Activated naive CD4-positive, alpha-beta T cell treated with anti-CD3 and anti-CD28 coated beads, Interleukin-2, amount 50 U/mL, for 24 hours (primary cell): ENCODE measurements around the gene ZFAND3.
A peak's percentile ranks its signal among the peaks of the same experiment; 100 is the strongest.

Experiments
- H3K27ac Mint-ChIP-seq: one replicate; pipeline ENCODE4 v1.8.0; 2021; ENCODE audit warnings: mild to moderate bottlenecking, mixed read lengths
- H3K27me3 Mint-ChIP-seq: one replicate; pipeline ENCODE4 v1.8.0; 2021; ENCODE audit warnings: mixed read lengths
- H3K36me3 Mint-ChIP-seq: one replicate; pipeline ENCODE4 v1.8.0; 2021; ENCODE audit warnings: mixed read lengths
- H3K4me1 Mint-ChIP-seq: one replicate; pipeline ENCODE4 v1.8.0; 2021; ENCODE audit warnings: mixed read lengths
- H3K4me3 Mint-ChIP-seq: one replicate; pipeline ENCODE4 v1.8.0; 2021; ENCODE audit warnings: mild to moderate bottlenecking, mixed read lengths
- H3K9me3 Mint-ChIP-seq: one replicate; pipeline ENCODE4 v1.8.0; 2021; ENCODE audit warnings: mixed read lengths

The ZFAND3 gene

DNA sequence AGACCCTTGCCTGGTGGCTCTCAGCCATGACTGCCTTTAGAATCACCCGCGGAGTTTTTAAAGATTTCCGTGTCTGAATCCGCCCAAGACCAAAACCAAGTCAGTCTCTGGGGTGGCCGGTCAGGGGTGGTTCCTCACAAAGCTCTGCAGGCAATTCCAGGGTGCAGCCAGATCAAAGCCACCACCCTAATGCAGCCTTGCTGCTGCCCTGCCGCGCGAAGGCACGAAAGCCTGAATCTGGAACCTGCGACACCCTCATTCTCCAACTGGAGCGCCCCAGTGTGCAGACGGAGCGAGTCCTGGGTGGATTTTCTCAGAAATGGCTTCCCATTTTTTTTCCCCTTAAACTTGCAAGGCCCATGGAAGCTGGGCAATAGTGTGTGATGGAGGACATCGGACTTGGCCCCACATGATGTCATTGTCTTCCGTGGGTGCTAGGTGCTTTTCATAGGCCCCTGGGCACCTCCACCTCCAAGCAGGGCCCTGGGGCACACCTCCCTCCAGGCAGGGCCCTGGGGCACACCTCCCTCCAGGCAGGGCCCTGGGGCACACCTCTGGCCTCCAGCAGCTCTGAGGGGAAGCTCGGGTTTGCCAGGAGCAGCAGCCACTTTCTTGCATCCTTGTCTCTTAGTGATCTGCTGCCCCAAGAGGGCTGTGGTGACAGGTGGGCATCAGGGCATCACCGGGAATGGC is 343.1 kb downstream of the ZFAND3 start:
- H3K9me3 Mint-ChIP-seq = no peaks in the 10 kb centered on the region
- no peak overlapping the region for H3K27ac Mint-ChIP-seq
- peaks cover 8% of the 10 kb centered on the region for H3K36me3 Mint-ChIP-seq
- no peaks in the 10 kb centered on the region for H3K27me3 Mint-ChIP-seq
- H3K4me1 Mint-ChIP-seq = no peaks in the 10 kb centered on the region
- no peak overlapping the region for H3K4me3 Mint-ChIP-seq

DNA sequence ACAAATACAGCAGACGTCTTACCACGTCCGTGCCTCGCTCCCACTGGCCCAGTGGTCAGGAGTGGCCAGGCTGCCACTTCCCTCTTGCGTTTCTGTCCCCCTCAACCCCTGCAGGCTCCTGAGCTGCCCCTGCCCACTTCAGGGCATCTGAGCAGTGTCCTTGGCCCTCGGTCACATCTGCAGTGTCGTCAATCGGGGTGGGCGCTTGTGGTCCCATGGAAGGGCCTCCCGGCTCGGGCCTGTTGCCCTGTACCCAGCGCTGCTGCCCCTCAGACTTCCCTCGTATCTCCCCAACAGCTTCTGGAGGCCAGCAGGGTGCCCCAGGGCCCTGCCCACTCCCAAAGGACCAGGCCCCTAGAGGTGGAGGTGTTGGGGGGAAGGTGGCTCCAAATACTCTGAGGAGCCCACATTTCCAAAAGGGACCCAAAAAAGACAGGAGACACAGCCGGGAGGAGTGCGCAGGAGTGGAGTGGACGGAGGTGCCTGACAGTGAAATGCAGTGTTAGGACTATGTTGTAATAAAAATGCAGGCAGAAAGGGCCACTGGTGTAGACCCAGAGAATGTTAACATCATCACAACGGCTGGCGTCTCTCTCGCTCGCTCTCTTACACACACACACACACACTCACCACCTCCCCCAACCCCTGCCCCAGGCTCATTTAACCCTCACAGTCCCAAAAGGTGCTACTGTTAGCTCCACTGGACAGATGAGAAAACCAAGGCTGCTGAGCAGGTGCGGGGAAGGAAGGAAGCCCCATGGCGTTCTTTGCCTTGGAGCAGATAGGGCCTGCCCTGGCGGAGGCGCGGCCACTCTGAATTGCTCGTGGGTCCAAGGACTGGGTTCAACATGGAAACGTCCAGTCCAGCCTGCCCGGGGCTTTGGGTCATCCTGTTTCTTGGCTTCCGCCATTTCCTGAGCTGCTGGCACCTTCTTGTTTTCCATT is 343.9 kb downstream of the ZFAND3 start:
- Mint-ChIP-seq H3K36me3 (peaks cover 5% of the 10 kb centered on the region), H3K9me3 (no peaks in the 10 kb centered on the region), H3K4me3 (no peak overlapping the region), H3K4me1 (no peaks in the 10 kb centered on the region), H3K27me3 (no peaks in the 10 kb centered on the region), H3K27ac (peak overlapping the region; percentile 75)

DNA sequence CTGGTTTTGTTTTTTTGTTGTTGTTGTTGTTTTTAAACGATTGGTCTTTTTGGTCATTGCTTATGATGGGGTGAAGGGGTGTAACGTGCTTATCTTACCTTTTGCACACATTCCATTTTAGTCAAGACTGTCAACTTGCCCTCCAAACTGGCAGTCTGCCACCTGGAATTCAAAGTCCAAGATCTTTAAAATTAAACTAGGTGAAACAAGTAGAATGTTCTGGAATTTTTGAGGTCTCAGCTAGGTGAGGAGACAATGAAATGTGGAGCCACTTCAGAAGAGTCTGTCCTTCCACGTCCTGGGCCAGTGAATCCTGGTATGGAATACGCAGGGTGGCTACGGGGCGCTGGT is 344.6 kb downstream of the ZFAND3 start:
- Mint-ChIP-seq H3K4me1 (no peaks in the 10 kb centered on the region), H3K4me3 (no peak overlapping the region), H3K36me3 (peaks cover 1% of the 10 kb centered on the region), H3K9me3 (no peaks in the 10 kb centered on the region), H3K27me3 (no peaks in the 10 kb centered on the region), H3K27ac (peak overlapping the region; percentile 75)

DNA sequence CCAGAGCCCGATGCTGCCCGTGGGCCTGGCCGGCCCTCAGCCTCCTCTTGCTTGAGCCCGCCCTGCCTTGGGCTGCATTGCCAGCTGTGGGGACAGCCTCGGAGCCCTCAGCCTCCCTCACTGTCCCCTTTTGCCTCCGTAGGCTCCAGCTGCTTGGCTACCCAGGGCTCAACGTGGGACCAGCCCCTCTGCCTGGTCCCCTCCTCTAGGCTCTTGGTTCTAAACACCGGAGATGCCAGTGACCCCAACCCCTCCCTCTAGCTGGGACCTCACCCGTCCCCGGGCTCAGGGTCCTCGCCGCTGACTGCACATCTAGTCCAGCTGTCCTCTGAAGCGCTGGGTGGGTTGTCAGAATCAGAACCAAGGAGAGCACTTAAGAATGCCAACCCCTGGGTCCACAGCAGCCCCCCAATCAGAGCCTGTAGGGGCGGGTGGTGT is 345.2 kb downstream of the ZFAND3 start:
- no peak overlapping the region for H3K4me3 Mint-ChIP-seq
- H3K4me1 Mint-ChIP-seq = no peaks in the 10 kb centered on the region
- H3K27me3 Mint-ChIP-seq = no peaks in the 10 kb centered on the region
- H3K9me3 Mint-ChIP-seq = no peaks in the 10 kb centered on the region
- H3K36me3 Mint-ChIP-seq = peaks cover 1% of the 10 kb centered on the region
- no peak overlapping the region for H3K27ac Mint-ChIP-seq

DNA sequence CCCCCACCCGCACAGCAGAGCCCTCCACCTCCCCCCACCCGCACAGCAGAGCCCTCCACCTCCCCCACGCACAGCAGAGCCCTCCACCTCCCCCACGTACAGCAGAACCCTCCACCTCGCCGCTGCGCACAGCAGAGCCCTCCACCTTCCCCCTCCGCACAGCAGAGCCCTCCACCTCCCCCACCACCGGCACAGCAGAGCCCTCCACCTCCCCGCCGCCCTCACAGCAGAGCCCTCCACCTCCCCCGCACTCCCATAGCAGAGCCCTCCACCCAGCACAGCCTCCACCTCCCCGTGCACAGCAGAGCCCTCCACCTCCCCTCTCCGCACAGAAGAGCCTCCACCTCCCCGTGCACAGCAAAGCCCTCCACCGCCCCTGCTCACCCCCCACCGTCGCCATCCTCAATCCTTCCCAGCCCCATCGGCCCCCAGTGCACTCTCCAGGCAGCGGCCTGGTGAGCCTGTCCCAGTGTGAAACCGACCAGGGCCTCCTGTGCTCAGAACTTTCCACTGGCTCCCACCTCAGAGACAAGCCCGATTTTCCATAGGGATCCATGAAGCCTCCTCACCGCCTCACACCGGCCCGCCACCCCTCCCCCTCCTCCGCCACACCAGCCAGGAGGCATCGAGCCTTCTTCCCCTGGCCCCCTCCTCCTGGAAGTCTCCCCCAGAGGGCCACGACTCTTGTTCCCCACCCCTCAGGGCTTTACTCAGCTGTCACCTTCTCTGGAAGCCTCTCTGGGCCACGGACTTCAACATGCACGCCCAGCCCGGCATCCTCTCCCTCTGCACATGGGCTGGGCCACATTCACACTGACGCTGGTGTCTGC is 347.1 kb downstream of the ZFAND3 start:
- H3K27ac Mint-ChIP-seq = no peak overlapping the region
- H3K36me3 Mint-ChIP-seq = peaks cover 1% of the 10 kb centered on the region
- no peaks in the 10 kb centered on the region for H3K9me3 Mint-ChIP-seq
- no peaks in the 10 kb centered on the region for H3K27me3 Mint-ChIP-seq
- H3K4me3 Mint-ChIP-seq = no peak overlapping the region
- H3K4me1 Mint-ChIP-seq = no peaks in the 10 kb centered on the region

DNA sequence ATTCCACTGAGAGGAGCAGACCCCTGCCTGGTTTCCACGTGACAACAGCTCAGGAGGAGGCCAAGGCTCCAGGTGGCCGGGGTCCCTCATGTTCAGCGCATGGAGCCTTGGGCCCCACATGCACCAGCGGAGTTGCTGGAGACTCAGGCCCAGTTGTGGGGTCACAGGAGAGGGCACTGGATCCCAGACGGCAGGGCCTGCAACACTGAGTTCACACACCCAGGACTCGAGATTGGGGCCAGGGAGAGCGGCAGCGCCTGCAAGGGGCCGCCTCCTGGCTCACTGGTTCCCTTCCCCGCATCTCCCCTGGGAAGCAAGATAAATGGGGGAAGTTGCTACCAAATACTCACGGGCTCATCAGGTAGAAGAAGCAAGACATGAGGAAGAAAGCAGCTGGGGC is 348.1 kb downstream of the ZFAND3 start:
- no peaks in the 10 kb centered on the region for H3K4me1 Mint-ChIP-seq
- no peaks in the 10 kb centered on the region for H3K9me3 Mint-ChIP-seq
- H3K27me3 Mint-ChIP-seq = no peaks in the 10 kb centered on the region
- H3K4me3 Mint-ChIP-seq = no peak overlapping the region
- H3K27ac Mint-ChIP-seq = peak overlapping the region; percentile 55
- peaks cover 1% of the 10 kb centered on the region for H3K36me3 Mint-ChIP-seq

DNA sequence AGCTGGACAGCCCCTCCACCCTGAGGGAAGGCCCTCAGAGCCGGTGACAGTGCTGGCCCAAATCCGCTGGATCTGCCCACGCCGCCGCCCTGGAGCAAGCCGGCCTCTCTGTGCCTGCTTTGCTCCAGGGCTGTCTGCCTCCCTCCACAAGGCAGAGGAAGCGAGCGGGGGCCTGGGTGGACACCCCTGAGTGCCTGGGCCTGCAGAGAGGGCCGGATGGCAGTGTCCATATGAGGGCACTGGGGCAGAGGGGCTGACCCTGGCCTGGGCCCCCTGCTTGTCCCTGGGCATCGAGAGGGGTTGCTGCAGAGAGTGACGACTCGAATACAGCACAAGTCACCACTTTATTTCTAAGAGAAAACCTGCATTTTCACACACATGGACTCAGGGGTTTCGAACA is 348.6 kb downstream of the ZFAND3 start:
- Mint-ChIP-seq H3K27me3 (no peaks in the 10 kb centered on the region), H3K27ac (no peak overlapping the region), H3K36me3 (peaks cover 1% of the 10 kb centered on the region), H3K4me1 (no peaks in the 10 kb centered on the region), H3K9me3 (no peaks in the 10 kb centered on the region), H3K4me3 (no peak overlapping the region)

DNA sequence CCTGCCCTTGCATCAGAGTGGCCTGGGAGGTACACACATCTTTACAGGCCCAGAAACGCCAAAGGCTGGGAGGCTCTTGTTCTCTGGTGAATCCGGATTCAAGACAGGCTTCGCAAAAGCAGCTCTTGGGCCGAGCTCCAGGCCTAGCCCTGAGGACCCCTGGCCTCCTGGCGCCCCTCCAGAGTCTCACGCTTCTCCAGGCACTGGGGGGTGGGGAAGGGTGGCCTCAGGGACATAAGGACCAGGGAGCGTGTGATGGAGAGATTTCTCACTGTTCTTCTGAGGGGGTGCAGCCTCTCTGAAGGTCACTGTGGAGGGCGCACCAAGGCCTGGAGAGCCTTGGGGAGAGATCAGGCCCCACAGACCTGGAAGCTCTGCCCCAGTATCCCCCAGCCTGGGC is 349.2 kb downstream of the ZFAND3 start:
- Mint-ChIP-seq H3K36me3 (peaks cover 1% of the 10 kb centered on the region), H3K9me3 (no peaks in the 10 kb centered on the region), H3K4me1 (peaks cover 4% of the 10 kb centered on the region), H3K27ac (no peak overlapping the region), H3K4me3 (no peak overlapping the region), H3K27me3 (no peaks in the 10 kb centered on the region)

DNA sequence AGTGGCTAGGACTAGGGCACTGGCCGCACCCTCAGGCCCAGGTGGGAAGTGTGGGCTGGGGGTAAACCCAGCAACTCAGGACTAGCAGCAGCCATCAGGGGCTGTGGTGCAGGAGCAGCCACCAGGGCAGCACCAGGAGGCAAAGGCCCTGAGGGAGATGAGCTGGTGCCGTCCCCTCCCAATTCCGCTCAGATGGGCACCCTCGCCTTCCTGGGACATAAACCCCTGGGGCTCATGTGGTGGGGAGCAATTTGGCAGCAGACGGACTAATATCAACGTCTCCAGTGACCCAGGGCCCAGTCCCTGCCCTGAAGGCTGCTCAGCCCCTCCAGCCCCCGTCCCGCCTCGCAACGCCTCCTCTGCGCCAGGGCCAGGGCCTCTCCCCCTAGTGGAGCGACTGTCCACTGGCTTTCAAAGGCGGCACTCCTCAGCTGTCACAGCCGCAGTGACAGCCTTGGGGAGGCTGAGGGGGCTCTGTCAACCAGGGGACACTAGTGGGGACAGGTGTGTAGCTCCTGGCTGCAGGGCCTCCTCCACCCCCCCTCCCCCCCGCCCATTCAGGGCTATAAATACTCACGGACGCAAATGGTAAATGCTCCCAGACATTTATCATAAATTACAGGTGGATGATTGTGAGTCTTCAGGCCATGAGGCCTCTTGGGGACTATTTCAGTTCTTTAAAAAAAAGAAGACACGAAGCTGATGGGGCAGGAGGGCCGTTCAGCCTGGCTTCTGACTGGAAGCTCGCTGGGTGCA is 349.9 kb downstream of the ZFAND3 start:
- Mint-ChIP-seq H3K9me3 (no peaks in the 10 kb centered on the region), H3K4me1 (peaks cover 4% of the 10 kb centered on the region), H3K4me3 (no peak overlapping the region), H3K36me3 (no peaks in the 10 kb centered on the region), H3K27ac (peak overlapping the region; percentile 30), H3K27me3 (no peaks in the 10 kb centered on the region)

DNA sequence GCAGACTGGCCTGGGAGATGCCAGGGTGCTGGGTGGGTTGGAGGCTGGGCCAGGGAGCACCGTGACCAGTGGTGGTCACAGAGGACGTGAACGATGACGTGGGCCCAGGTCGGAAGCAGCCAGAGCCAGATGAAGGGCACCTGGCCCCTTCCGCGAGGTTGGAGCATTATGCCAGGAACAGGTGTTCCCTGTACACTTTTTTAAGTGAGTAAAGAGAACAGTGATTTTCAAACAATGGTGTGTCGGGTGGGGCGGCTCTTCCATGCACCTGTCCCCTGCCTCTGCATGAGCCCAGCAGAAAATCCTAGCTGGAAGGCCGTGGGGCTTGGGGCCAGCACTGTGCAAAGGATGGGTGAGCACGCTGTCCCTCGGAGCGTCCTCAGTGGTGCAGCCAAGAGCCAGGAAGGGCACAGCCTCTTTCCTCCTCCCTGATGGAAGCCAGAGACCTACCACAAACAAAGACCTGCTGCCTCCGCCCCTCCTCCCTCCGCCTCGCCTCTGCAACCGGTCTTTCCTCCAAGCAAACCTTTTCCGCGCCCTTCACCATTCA is 350.5 kb downstream of the ZFAND3 start:
- peaks cover under 1% of the 10 kb centered on the region for H3K36me3 Mint-ChIP-seq
- peaks cover 4% of the 10 kb centered on the region for H3K4me1 Mint-ChIP-seq
- H3K27ac Mint-ChIP-seq = peak overlapping the region; percentile 30
- H3K9me3 Mint-ChIP-seq = no peaks in the 10 kb centered on the region
- no peak overlapping the region for H3K4me3 Mint-ChIP-seq
- no peaks in the 10 kb centered on the region for H3K27me3 Mint-ChIP-seq

DNA sequence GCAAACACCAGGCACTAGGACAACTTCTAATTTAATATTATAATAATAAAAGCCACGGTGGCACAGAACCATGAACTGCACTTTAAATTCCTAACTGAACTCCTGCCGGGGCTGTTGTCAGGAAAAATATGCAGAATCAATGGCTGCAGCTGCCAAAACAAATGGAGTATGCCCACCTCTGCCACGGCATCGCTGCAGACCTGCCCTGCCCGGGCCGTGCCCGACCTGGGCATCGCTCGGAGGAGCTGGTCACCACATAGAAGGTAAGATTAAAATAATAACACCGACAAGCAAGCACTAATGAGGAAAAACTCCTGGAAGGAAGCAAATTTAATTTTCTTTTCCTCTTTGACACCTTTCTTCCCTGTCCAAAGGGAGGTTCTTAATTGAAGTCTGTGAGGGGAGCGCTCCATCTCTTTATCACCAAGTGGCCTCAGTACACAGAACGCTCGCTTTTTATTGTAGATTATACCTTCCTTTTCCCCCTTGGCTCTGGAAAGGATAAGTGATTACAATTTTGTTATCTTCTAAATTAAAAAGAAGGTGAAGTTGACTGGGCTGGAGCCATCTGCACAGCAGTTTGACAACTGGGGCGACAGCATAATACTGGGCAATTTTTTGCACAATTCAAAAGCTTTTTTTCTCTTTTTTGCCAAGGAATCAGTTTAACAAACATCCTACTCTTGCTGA is 351.3 kb downstream of the ZFAND3 start:
- no peaks in the 10 kb centered on the region for H3K27me3 Mint-ChIP-seq
- H3K9me3 Mint-ChIP-seq = no peaks in the 10 kb centered on the region
- H3K27ac Mint-ChIP-seq = no peak overlapping the region
- peaks cover 4% of the 10 kb centered on the region for H3K4me1 Mint-ChIP-seq
- peaks cover 2% of the 10 kb centered on the region for H3K36me3 Mint-ChIP-seq
- no peak overlapping the region for H3K4me3 Mint-ChIP-seq

DNA sequence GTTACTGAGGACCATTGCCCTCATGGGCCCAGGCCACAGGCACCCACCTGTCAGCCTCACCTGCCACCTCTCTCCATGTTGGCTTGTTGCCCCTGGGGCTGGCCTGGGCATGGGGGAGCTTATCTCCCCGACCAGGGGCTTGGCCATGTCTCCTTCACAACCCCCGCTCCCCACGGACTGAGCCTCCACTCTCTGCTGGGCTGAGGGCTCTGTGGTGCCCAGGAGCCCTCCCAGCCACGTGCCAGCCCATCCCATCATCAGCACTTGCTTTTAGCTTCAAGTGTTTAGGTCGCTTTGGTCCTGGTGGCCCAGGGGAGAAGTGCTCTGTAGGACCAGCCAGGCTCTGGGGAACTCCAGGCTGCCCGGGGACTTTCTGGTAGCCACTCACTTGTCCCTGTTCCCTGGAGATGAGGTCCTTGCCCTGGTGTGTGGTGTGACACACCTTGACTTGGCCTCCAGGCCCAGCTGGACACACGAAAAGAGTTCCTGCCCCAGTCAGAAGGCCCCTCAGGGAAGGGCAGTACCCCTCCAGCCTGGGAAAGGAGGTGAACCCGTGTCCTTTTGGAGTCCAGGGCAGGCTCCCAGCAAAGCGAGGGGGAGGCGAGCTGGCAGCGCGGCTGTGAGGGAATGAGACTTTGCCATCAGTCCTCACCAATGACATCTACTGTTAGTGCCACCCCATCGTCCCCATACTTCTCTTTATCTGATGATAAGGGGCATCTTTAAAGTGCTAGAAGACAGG is 352.6 kb downstream of the ZFAND3 start:
- H3K4me1 Mint-ChIP-seq = peaks cover 4% of the 10 kb centered on the region
- H3K27ac Mint-ChIP-seq = no peak overlapping the region
- no peak overlapping the region for H3K4me3 Mint-ChIP-seq
- H3K27me3 Mint-ChIP-seq = no peaks in the 10 kb centered on the region
- H3K9me3 Mint-ChIP-seq = no peaks in the 10 kb centered on the region
- H3K36me3 Mint-ChIP-seq = peaks cover 2% of the 10 kb centered on the region

DNA sequence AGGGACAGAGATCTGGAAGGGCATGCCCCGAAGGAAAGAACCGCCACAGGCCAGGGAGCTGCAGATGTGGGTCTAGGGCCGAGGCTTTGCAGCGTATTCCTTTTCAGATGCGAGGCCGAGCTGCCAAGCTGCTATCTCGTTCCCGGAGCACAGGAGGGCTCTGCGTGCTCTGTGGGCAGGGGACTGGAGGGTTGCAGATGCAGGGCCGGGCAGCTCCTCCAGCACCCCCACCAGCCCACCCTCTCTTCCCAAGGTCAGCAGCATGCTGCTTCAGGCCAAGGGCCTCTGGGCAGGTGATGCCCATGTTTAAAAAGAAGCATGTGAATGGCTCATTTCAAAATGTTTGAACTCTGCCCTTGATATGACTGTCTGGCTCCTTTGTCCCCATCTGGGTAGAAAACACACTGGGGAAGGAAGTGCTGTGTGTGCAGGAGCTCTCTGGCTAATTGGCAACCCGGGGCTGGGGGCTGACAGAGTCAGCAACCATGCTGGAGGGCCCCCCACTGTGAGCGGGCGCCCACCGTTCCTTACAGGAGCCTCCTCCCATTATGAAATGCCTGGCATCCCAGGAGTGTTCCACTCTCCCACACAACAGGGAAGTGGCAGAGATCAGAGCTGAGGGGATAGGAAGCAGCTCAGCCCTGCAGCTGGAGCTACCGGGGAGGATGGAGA is 353.3 kb downstream of the ZFAND3 start:
- peaks cover 2% of the 10 kb centered on the region for H3K36me3 Mint-ChIP-seq
- H3K4me1 Mint-ChIP-seq = peaks cover 4% of the 10 kb centered on the region
- no peaks in the 10 kb centered on the region for H3K27me3 Mint-ChIP-seq
- no peak overlapping the region for H3K4me3 Mint-ChIP-seq
- H3K9me3 Mint-ChIP-seq = no peaks in the 10 kb centered on the region
- no peak overlapping the region for H3K27ac Mint-ChIP-seq
